ENCODE results near the gene TANC1. TPM values are rescaled to one million over a fixed set of nuclear protein-coding genes. Genes with fewer than 3 reads are reported as not detected.

The TANC1 gene
- total and polyA plus RNA-seq, 2 of the 4 experiments (the other 2 are of a cell fraction): 10.2 to 12.9 TPM

DNA sequence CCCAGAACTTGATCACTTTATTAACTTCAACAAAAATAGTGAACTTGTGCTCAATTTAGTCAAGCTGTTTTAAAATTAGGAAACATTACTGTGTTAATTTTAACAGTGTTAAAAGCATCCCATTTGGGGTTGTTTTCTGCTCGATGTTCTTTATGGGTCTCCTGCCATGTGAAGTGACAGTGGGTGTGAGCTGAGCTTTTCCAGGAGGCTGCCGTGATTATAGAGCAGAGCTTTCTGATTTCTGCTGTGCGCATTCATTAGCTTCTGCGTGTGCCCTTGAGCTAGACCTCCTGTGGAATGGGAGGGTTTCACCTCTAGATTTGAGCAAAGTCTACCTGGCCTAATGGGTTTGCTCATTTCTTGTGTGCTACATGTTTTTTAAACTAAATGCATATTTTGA, 196.6 kb downstream of the TANC1 start:
- BruUV-seq (replicated peaks): no TSS peak
- intact Hi-C loops (cut with micrococcal nuclease): loop anchor here (5.0 kb wide), 1 partner anchor 263 kb away; no protein-coding TSS in a partner anchor

More for the DNA sequence above, 196.6 kb downstream of the TANC1 start:
- H4K5ac ChIP-seq (ENCODE audit: low read depth, low read length): no peak overlapping the region
- no peak overlapping the region for H2AFZ ChIP-seq (replicated peaks; ENCODE audit: low read length, poor library complexity)
- H3K9me1 ChIP-seq (ENCODE audit: insufficient read depth, low read length): peaks cover 6% of the 10 kb centered on the region; the same call in 1 of the 2 replicates
- H4K91ac ChIP-seq (ENCODE audit: insufficient read depth, low read depth, low read length): no peak overlapping the region
- WGBS, 2 experiments (ENCODE audit: extremely low coverage in 2 of 2, insufficient read length in 1 of 2): no CpG with 5 or more reads among the region's 4 CpGs
- H2AK9ac ChIP-seq (replicated peaks; ENCODE audit: low read depth, low read length, poor library complexity): no peak overlapping the region
- no peak overlapping the region for H2BK120ac ChIP-seq (ENCODE audit: low read depth, low read length)
- H3K36me3 ChIP-seq (ENCODE audit: control insufficient read depth, insufficient read depth, low read length): peaks cover 34% of the 10 kb centered on the region
- H3K18ac ChIP-seq (ENCODE audit: low read depth, low read length): no peak overlapping the region
- peaks cover 3% of the 10 kb centered on the region; the same call in 1 of the 2 replicates for H3K9me3 ChIP-seq (ENCODE audit: control insufficient read depth, insufficient read depth, low read length)
- no peak overlapping the region for H3K4ac ChIP-seq (ENCODE audit: low read depth, low read length)
- no peak overlapping the region for H3K56ac ChIP-seq (ENCODE audit: extremely low read depth, insufficient read depth, low read length)
- DNase-seq (no peak), ATAC-seq (ENCODE audit: low read depth) (no peak)
- in situ Hi-C loops (cut with MboI; ENCODE audit: low sequenced_read_pairs): no loop called here
- no peak overlapping the region for H2BK15ac ChIP-seq (ENCODE audit: low read depth, low read length)
- no peaks in the 10 kb centered on the region for H3K27me3 ChIP-seq (ENCODE audit: control insufficient read depth, insufficient read depth, low read length)
- no peak overlapping the region for H3K4me3 ChIP-seq (ENCODE audit: insufficient read depth, low read depth, low read length)
- H3K4me2 ChIP-seq (ENCODE audit: low read depth, low read length): no peak overlapping the region
- peaks cover 0 to 19% of the 10 kb centered on the region in 2 experiments; a peak in 3 of 4 replicates for H3K79me1 ChIP-seq (ENCODE audit: low read depth in 1 of 2, low read length in 2 of 2)
- POLR2A ChIA-PET (ENCODE audit: unreplicated experiment): no interaction called here
- H2BK5ac ChIP-seq (ENCODE audit: low read depth, low read length, poor library complexity, severe bottlenecking): no peak overlapping the region
- dilution Hi-C loops (cut with HindIII; ENCODE audit: low sequenced_read_pairs, unreplicated experiment): no loop called here
- CTCF ChIA-PET: no interaction called here
- no peak overlapping the region for H3K27ac ChIP-seq (ENCODE audit: insufficient read depth, low read length)
- H3K4me1 ChIP-seq (ENCODE audit: control insufficient read depth, insufficient read depth, low read length): peaks cover 2% of the 10 kb centered on the region
- no peak overlapping the region for H3K9ac ChIP-seq (ENCODE audit: low read depth, low read length)
- no peak overlapping the region for H2BK20ac ChIP-seq (ENCODE audit: low read depth, low read length)
- H4K20me1 ChIP-seq (ENCODE audit: insufficient read depth, low read length): no peaks in the 10 kb centered on the region
- no peak for TF ChIP-seq RAD21 (IDR thresholded peaks at IDR 0.05; ENCODE audit: low read length)
- TF ChIP-seq RFX5 (IDR thresholded peaks at IDR 0.05; ENCODE audit: low read depth, low read length): no peak
- TF ChIP-seq, protein P1, sequence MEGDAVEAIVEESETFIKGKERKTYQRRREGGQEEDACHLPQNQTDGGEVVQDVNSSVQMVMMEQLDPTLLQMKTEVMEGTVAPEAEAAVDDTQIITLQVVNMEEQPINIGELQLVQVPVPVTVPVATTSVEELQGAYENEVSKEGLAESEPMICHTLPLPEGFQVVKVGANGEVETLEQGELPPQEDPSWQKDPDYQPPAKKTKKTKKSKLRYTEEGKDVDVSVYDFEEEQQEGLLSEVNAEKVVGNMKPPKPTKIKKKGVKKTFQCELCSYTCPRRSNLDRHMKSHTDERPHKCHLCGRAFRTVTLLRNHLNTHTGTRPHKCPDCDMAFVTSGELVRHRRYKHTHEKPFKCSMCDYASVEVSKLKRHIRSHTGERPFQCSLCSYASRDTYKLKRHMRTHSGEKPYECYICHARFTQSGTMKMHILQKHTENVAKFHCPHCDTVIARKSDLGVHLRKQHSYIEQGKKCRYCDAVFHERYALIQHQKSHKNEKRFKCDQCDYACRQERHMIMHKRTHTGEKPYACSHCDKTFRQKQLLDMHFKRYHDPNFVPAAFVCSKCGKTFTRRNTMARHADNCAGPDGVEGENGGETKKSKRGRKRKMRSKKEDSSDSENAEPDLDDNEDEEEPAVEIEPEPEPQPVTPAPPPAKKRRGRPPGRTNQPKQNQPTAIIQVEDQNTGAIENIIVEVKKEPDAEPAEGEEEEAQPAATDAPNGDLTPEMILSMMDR (conservative IDR thresholded peaks at IDR 0.05; ENCODE audit: low read depth, low read length): no peak
- TF ChIP-seq BHLHE40 (IDR thresholded peaks at IDR 0.05; ENCODE audit: low read depth, low read length): no peak
- TF ChIP-seq SMC3 (IDR thresholded peaks at IDR 0.05; ENCODE audit: low read depth, low read length): no peak
- TF ChIP-seq MAFK (IDR thresholded peaks at IDR 0.05; ENCODE audit: low read depth, low read length): no peak
- no peak for TF ChIP-seq CEBPB (IDR thresholded peaks at IDR 0.05; ENCODE audit: low read depth, low read length)
- TF ChIP-seq MAZ (IDR thresholded peaks at IDR 0.05; ENCODE audit: borderline replicate concordance, low read depth, low read length): no peak
- TF ChIP-seq USF2 (IDR thresholded peaks at IDR 0.05; ENCODE audit: low read depth, low read length): no peak
- TF ChIP-seq MXI1 (IDR thresholded peaks at IDR 0.05; ENCODE audit: borderline replicate concordance, low read depth, low read length): no peak
- no peak for TF ChIP-seq POLR2A (IDR thresholded peaks at IDR 0.05; ENCODE audit: low read depth, low read length)
- no peak for TF ChIP-seq ELK1 (IDR thresholded peaks at IDR 0.05; ENCODE audit: borderline replicate concordance, low read depth, low read length)
- TF ChIP-seq RCOR1 (IDR thresholded peaks at IDR 0.05; ENCODE audit: insufficient replicate concordance, low read length): no peak
- no peak for TF ChIP-seq CHD1 (IDR thresholded peaks at IDR 0.05; ENCODE audit: low read depth, low read length)
- TF ChIP-seq NFE2L2 (IDR thresholded peaks at IDR 0.05; ENCODE audit: low read depth, low read length): no peak
- no peak for TF ChIP-seq FOS (IDR thresholded peaks at IDR 0.05; ENCODE audit: low read depth, low read length)
- no peak overlapping the region for H3K23ac ChIP-seq (ENCODE audit: low read depth, low read length)
- no peak overlapping the region for H4K8ac ChIP-seq (ENCODE audit: low read depth in 2 of 2, low read length in 2 of 2)
- no peak overlapping the region for H3K14ac ChIP-seq (replicated peaks; ENCODE audit: low read depth, low read length)
- H2AK5ac ChIP-seq (ENCODE audit: low read depth, low read length): no peak overlapping the region

All from IMR-90 (cell line).